GM12878 (cell line): Measurements from ENCODE around the gene STRA8. TPM values are rescaled to one million over a fixed set of nuclear protein-coding genes. Genes with fewer than 3 reads are reported as not detected.

Experiments used
- ATAC-seq: fragments of 200-7000 bp; cut with Tn5 transposase; 3 replicates; pipeline ENCODE4 v1.9.1; 2020; ENCODE audit warnings: mild to moderate bottlenecking, moderate library complexity
- BruUV-seq: library from RNA; stranded (reverse); fragments of 400-500 nt; replicated peaks from 2 replicates; lab custom pipeline; 2021; lab: Mats Ljungman, UMichigan
- CTCF ChIA-PET: fragments of 300-600 bp; sonication (Branson Sonifier 250); formaldehyde crosslinking; extraction: SDS; loops from one replicate; lab custom pipeline; 2021; ENCODE audit warnings: inconsistent platforms; lab: Yijun Ruan, JAX
- POLR2A ChIA-PET: fragments of 350-600 bp; formaldehyde crosslinking; extraction: SDS; loops from one replicate; lab custom pipeline; 2021; ENCODE audit warnings: inconsistent platforms; lab: Charles Lee
- RAD21 ChIA-PET: fragments of 300-600 bp; sonication (Branson Sonifier 250); formaldehyde crosslinking; loops from one replicate; lab custom pipeline; 2023; ENCODE audit warnings: antibody characterized with exemption; ENCODE audit not compliant: unreplicated experiment; lab: Charles Lee
- SMC1A ChIA-PET: fragments of 300-600 bp; sonication (Branson Sonifier 250); formaldehyde crosslinking; loops from one replicate; lab custom pipeline; 2023; ENCODE audit not compliant: unreplicated experiment, uncharacterized antibody; lab: Charles Lee
- DNase-seq: peaks from one replicate; pipeline ENCODE4 v3.0.0-alpha.2; 2011; ENCODE audit warnings: low read depth, low spot score
- FAIRE-seq: peaks from 3 replicates; lab custom pipeline; 2011; peaks lifted over from hg19 to GRCh38; lab: Jason Lieb, UNC
- H2AFZ ChIP-seq: 2 replicates; pipeline ENCODE4 v1.6.0; 2011; ENCODE audit warnings: low read depth, low read length, control low read depth; ENCODE audit not compliant: control insufficient read depth
- H3K27ac ChIP-seq: 2 replicates; pipeline ENCODE4 v1.5.1; 2011; ENCODE audit warnings: control low read depth; ENCODE audit not compliant: control insufficient read depth, insufficient read depth
- H3K27me3 ChIP-seq, 2 experiments: replicated peaks in 1 of 2; 2 replicates each; pipeline versions ENCODE4 v1.6.0 to v1.6.1; 2011; ENCODE audit warnings: low read length in 1 of 2; ENCODE audit not compliant: control insufficient read depth in 2 of 2, insufficient read depth in 2 of 2
- H3K36me3 ChIP-seq, 2 experiments: 2 replicates each; pipeline ENCODE4 v1.5.1; 2011; ENCODE audit warnings: low read length in 1 of 2; ENCODE audit not compliant: control insufficient read depth in 2 of 2, insufficient read depth in 2 of 2
- H3K4me1 ChIP-seq: 2 replicates; pipeline ENCODE4 v1.6.1; 2011; ENCODE audit warnings: mild to moderate bottlenecking, low read length, moderate library complexity, mixed read lengths; ENCODE audit not compliant: control insufficient read depth, insufficient read depth
- H3K4me2 ChIP-seq: 2 replicates; pipeline ENCODE4 v1.6.0; 2011; ENCODE audit warnings: control low read depth; ENCODE audit not compliant: control insufficient read depth, insufficient read depth
- H3K4me3 ChIP-seq: fragments of 200-600 bp; sonication (generic); 2 replicates; pipeline ENCODE4 v1.5.1; 2016
- H3K79me2 ChIP-seq: 2 replicates; pipeline ENCODE4 v1.6.0; 2011; ENCODE audit warnings: low read length; ENCODE audit not compliant: control insufficient read depth, insufficient read depth
- H3K9ac ChIP-seq: 2 replicates; pipeline ENCODE4 v1.8.0; 2011; ENCODE audit warnings: low read length, control low read depth, mixed read lengths; ENCODE audit not compliant: control insufficient read depth, insufficient read depth
- H3K9me3 ChIP-seq: replicated peaks from 3 replicates; pipeline ENCODE4 v1.5.1; 2011; ENCODE audit warnings: mild to moderate bottlenecking, low read length; ENCODE audit not compliant: control insufficient read depth, insufficient read depth
- H4K20me1 ChIP-seq: 2 replicates; pipeline ENCODE4 v1.6.0; 2011; ENCODE audit not compliant: control insufficient read depth, insufficient read depth
- WGBS: methylation state at CpG from one replicate; pipeline ENCODE4 v1.1.6; 2016; ENCODE audit warnings: low lambda C conversion rate; ENCODE audit not compliant: insufficient replicate concordance, insufficient coverage; ENCODE audit errors: missing lambda C conversion rate; 5-methylcytosine and 5-hydroxymethylcytosine counted together
- in situ Hi-C: fragments of 300-500 bp; cut with MboI; formaldehyde crosslinking; loops from 9 replicates; pipeline ENCODE4 v1.14.3; 2018; ENCODE audit warnings: mixed read lengths
- intact Hi-C: fragments of 100-400 bp; cut with micrococcal nuclease; formaldehyde crosslinking; loops from one replicate; pipeline ENCODE4 v1.14.2; 2022; ENCODE audit not compliant: unreplicated experiment
- polyA plus RNA-seq, 11 experiments: library from polyadenylated mRNA; depleted of rRNA in 4 of 11; unstranded in 6 of 11; stranded (reverse) in 5 of 11; fragments of >200 nt; fragmentation: Nextera tagmentation in 4 of 11; fragmentation: Illumina TruSeq in 1 of 11; extraction: Ambion mirVana in 4 of 11; extraction: Trizol in 1 of 11; gene quantifications; 1 replicate in 1 of 11; 2 replicates in 10 of 11; pipeline versions ENCODE4 v1.2.1 to v1.2.3, GENCODE V29; 2011 to 2016; ENCODE audit warnings: inconsistent platforms in 2 of 11, missing spikeins in 2 of 11, low read depth in 1 of 11
- total RNA-seq, 4 experiments: library from RNA; depleted of rRNA in 3 of 4; stranded (reverse); fragments of >200 nt in 3 of 4; fragmentation: Illumina TruSeq in 1 of 4; extraction: Trizol in 1 of 4; gene quantifications; 2 replicates each; pipeline versions ENCODE4 v1.2.1 to v1.2.3, GENCODE V29; 2013 to 2021
- TF ChIP-seq, protein P1 (sequence below): fragments of 450-650 bp; IDR thresholded peaks from 2 replicates; pipeline ENCODE4 v1.6.1; 2016; ENCODE audit warnings: mild to moderate bottlenecking
- TF ChIP-seq, protein P2 (sequence below): IDR thresholded peaks from 2 replicates; pipeline ENCODE4 v1.6.1; 2012; ENCODE audit warnings: low read depth, low read length, improper control_type of control experiment

Gene STRA8
- total and polyA plus RNA-seq, 10 of the 15 experiments (the other 5 are each of a cell fraction or from before 2014, with no cell fraction given) = 0.15 TPM; not detected in 9

DNA sequence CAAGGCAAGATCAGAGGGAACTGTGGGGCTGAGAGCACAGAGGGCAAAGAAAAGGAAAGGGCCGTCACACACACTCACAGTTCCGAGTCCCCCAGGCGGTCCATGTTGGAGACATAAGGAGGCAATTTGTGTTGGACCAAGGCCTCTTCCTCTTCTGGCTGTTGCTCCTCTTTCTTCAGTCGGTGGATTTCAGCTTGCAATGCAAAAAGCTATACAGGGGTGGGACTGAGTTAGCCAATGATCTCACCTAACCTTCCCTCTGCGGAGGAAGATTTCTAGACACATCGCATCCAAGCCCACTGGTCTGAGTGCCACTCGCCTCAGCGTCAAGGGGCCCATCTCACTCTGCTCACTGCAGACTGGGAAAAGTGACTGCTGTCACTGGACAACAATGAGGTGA, 27.8 kb upstream of the STRA8 start:
- H3K27ac ChIP-seq = peak overlapping the region; percentile 64
- no peak overlapping the region for H2AFZ ChIP-seq
- no peaks in the 10 kb centered on the region for H3K9me3 ChIP-seq
- peaks cover 44% of the 10 kb centered on the region for H3K4me1 ChIP-seq
- in situ Hi-C loops = no loop called here
- DNase-seq (no peak), FAIRE-seq (no peak), ATAC-seq (no peak)
- TSS peak; percentile 1 for BruUV-seq
- H4K20me1 ChIP-seq = no peaks in the 10 kb centered on the region
- intact Hi-C loops = no loop called here
- SMC1A ChIA-PET = interaction anchor here (0.7 to 10.8 kb wide), 15 partner anchors 11 to 305 kb away, joined by 3 to 251 read pairs (median 4); partner anchors contain the start of genes CYREN and TMEM140
- TF ChIP-seq, protein P1, sequence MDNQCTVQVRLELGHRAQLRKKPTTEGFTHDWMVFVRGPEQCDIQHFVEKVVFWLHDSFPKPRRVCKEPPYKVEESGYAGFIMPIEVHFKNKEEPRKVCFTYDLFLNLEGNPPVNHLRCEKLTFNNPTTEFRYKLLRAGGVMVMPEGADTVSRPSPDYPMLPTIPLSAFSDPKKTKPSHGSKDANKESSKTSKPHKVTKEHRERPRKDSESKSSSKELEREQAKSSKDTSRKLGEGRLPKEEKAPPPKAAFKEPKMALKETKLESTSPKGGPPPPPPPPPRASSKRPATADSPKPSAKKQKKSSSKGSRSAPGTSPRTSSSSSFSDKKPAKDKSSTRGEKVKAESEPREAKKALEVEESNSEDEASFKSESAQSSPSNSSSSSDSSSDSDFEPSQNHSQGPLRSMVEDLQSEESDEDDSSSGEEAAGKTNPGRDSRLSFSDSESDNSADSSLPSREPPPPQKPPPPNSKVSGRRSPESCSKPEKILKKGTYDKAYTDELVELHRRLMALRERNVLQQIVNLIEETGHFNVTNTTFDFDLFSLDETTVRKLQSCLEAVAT = peak; percentile 75; the same call in 1 of the 2 replicates
- TF ChIP-seq, protein P2, sequence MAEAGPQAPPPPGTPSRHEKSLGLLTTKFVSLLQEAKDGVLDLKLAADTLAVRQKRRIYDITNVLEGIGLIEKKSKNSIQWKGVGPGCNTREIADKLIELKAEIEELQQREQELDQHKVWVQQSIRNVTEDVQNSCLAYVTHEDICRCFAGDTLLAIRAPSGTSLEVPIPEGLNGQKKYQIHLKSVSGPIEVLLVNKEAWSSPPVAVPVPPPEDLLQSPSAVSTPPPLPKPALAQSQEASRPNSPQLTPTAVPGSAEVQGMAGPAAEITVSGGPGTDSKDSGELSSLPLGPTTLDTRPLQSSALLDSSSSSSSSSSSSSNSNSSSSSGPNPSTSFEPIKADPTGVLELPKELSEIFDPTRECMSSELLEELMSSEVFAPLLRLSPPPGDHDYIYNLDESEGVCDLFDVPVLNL = no peak
- peaks cover 76% of the 10 kb centered on the region for H3K79me2 ChIP-seq
- no peaks in the 10 kb centered on the region for H3K27me3 ChIP-seq
- RAD21 ChIA-PET = interaction anchor here (0.7 to 11.2 kb wide), 5 partner anchors 17 to 218 kb away, joined by 3 to 230 read pairs (median 52); partner anchors contain the start of genes AGBL3 and CYREN
- H3K4me2 ChIP-seq = peak overlapping the region; percentile 75; the same call in 1 of the 2 replicates
- no peak overlapping the region; the same call in 1 of the 2 replicates for H3K9ac ChIP-seq
- CTCF ChIA-PET = interaction anchor here (0.9 to 10.4 kb wide), 7 partner anchors 9 to 302 kb away, joined by 3 to 109 read pairs (median 4); partner anchors contain the start of genes CYREN and TMEM140
- POLR2A ChIA-PET = interaction anchor here (0.7 to 10.8 kb wide), 7 partner anchors 18 to 210 kb away, joined by 3 to 299 read pairs (median 4); partner anchors contain the start of gene CYREN
- peak overlapping the region; percentile 45; the same call in 1 of the 2 replicates for H3K4me3 ChIP-seq
- WGBS = 90% methylated on average over 8 of the region's 8 CpGs
- peaks cover 3 to 32% of the 10 kb centered on the region in 2 experiments; a peak in 2 of 4 replicates for H3K36me3 ChIP-seq
